Measurements from ENCODE around the gene KRTAP10-4. TPM values are rescaled to one million over a fixed set of nuclear protein-coding genes. Genes with fewer than 3 reads are reported as not detected.
A peak's percentile ranks its signal among the peaks of the same experiment; 100 is the strongest.

The KRTAP10-4 gene
- polyA plus RNA-seq, 1 of the 3 experiments (the other 2 are of a cell fraction), result not detected

GRCh38 chr21:44601596-44602462 is 28.3 kb downstream of the KRTAP10-4 start:
- Histone ChIP-seq H3K4me3 (ENCODE audit: low read depth in 2 of 2, low read length in 1 of 2) (no peak overlapping the region), H3K27ac (ENCODE audit: low read depth in 2 of 2, low read length in 1 of 2) (no peak overlapping the region), H3K79me2 (ENCODE audit: insufficient read depth) (no peaks in the 10 kb centered on the region), H2AFZ (ENCODE audit: low read depth) (no peak overlapping the region), H3F3A (replicated peaks; ENCODE audit: insufficient read depth) (no peaks in the 10 kb centered on the region), H3K4me1 (ENCODE audit: control insufficient read depth in 1 of 2, insufficient read depth in 2 of 2, low read depth in 1 of 2, low read length in 1 of 2) (no peaks in the 10 kb centered on the region; a peak in 1 of 4 replicates), H3K4me2 (no peak overlapping the region), H3K36me3 (replicated peaks in 1 of 2; ENCODE audit: control insufficient read depth in 1 of 2, insufficient read depth in 2 of 2, low read length in 1 of 2) (no peaks in the 10 kb centered on the region), H4K20me1 (ENCODE audit: insufficient read depth) (no peaks in the 10 kb centered on the region), H3K27me3 (ENCODE audit: insufficient read depth) (peaks cover 10% of the 10 kb centered on the region; the same call in 1 of the 2 replicates), H3K9ac (no peak overlapping the region), H3K9me3 (no peaks in the 10 kb centered on the region), H3K9me2 (no peaks in the 10 kb centered on the region)
- CTCF ChIA-PET, result interaction anchor here (1.5 kb wide), 1 partner anchor 192 kb away, joined by 4 read pairs; no protein-coding TSS in a partner anchor
- TF ChIP-seq TCF12 (IDR thresholded peaks at IDR 0.05) (no peak), GATA2 (CRISPR knock-in tag; IDR thresholded peaks at IDR 0.05) (no peak), MAX (IDR thresholded peaks at IDR 0.05; ENCODE audit: low read depth) (no peak), CHD2 (IDR thresholded peaks at IDR 0.05; ENCODE audit: low read length, partially characterized antibody) (no peak), SMC3 (IDR thresholded peaks at IDR 0.05; ENCODE audit: low read depth, low read length) (no peak), SIN3A (IDR thresholded peaks at IDR 0.05; ENCODE audit: borderline replicate concordance, low read depth, low read length) (no peak), RCOR1 (IDR thresholded peaks at IDR 0.05; ENCODE audit: low read length) (no peak), USF2 (IDR thresholded peaks at IDR 0.05; ENCODE audit: borderline replicate concordance, low read depth, low read length) (no peak), TEAD4 (IDR thresholded peaks at IDR 0.05; ENCODE audit: borderline replicate concordance, insufficient read depth) (no peak)
- POLR2A ChIA-PET, result no interaction called here
- WGBS (ENCODE audit: low lambda C conversion rate), result 22% methylated on average over 16 of the region's 23 CpGs
- DNase-seq, result no peak

GRCh38 chr21:44602463-44602850 is 28.9 kb downstream of the KRTAP10-4 start:
- no peaks in the 10 kb centered on the region for H3K36me3 ChIP-seq (replicated peaks in 1 of 2; ENCODE audit: control insufficient read depth in 1 of 2, insufficient read depth in 2 of 2, low read length in 1 of 2)
- TF ChIP-seq REST (IDR thresholded peaks at IDR 0.05; ENCODE audit: low read depth, low read length) (no peak), EZH2phosphoT487 (IDR thresholded peaks at IDR 0.05; ENCODE audit: borderline replicate concordance, low read depth) (no peak), RXRA (IDR thresholded peaks at IDR 0.05; ENCODE audit: borderline replicate concordance, low read depth) (no peak), SMC3 (IDR thresholded peaks at IDR 0.05; ENCODE audit: low read depth, low read length) (no peak), RAD21 (IDR thresholded peaks at IDR 0.05; ENCODE audit: low read length) (no peak), FOXM1 (IDR thresholded peaks at IDR 0.05; ENCODE audit: low read depth) (no peak), USF1 (IDR thresholded peaks at IDR 0.05; ENCODE audit: borderline replicate concordance, low read depth) (peak; percentile 56; the same call in 1 of the 2 replicates)
- 0% methylated on average over 1 of the region's 21 CpGs for WGBS (ENCODE audit: low lambda C conversion rate)
- no peaks in the 10 kb centered on the region for H3K9me3 ChIP-seq
- no peak overlapping the region for H2AFZ ChIP-seq (ENCODE audit: low read depth)
- H3K4me3 ChIP-seq (ENCODE audit: low read depth in 2 of 2, low read length in 1 of 2), result no peak overlapping the region
- DNase-seq, result peak; percentile 44
- ChIA-PET CTCF (interaction anchor here (1.5 kb wide), 1 partner anchor 191 kb away, joined by 4 read pairs; no protein-coding TSS in a partner anchor), POLR2A (no interaction called here)
- no peaks in the 10 kb centered on the region for H3F3A ChIP-seq (replicated peaks; ENCODE audit: insufficient read depth)
- no peak overlapping the region for H3K4me2 ChIP-seq
- no peak overlapping the region for H3K27ac ChIP-seq (ENCODE audit: low read depth in 2 of 2, low read length in 1 of 2)
- no peak overlapping the region for H3K9ac ChIP-seq
- no peaks in the 10 kb centered on the region for H4K20me1 ChIP-seq (ENCODE audit: insufficient read depth)
- no peaks in the 10 kb centered on the region; a peak in 1 of 4 replicates for H3K4me1 ChIP-seq (ENCODE audit: control insufficient read depth in 1 of 2, insufficient read depth in 2 of 2, low read depth in 1 of 2, low read length in 1 of 2)
- H3K27me3 ChIP-seq (ENCODE audit: insufficient read depth), result peaks cover 10% of the 10 kb centered on the region; the same call in 1 of the 2 replicates
- no peaks in the 10 kb centered on the region for H3K79me2 ChIP-seq (ENCODE audit: insufficient read depth)
- no peaks in the 10 kb centered on the region for H3K9me2 ChIP-seq
